Activated CD4-positive, alpha-beta T cell treated with anti-CD3 and anti-CD28 coated beads, Interleukin-2, Interleukin-4, amounts not matched to agents 100 ng/mL and 50 ng/mL, durations not matched to agents 16 hours and 8 hours (primary cell): ENCODE measurements around the gene HDAC1.
"Not testable (repeated sequence)": the region's sequence is repeated elsewhere in the genome, so short reads cannot be mapped to it uniquely, and the experiment has no call there.

Source experiments
- DNase-seq: peaks from one replicate; pipeline ENCODE4 v3.0.0-alpha.2; 2020; ENCODE audit warnings: low spot score

Gene HDAC1

GRCh38 chr1:32349211-32349708 is 57.4 kb downstream of the HDAC1 start:
- no peak for DNase-seq

GRCh38 chr1:32350785-32351398 is 59.0 kb downstream of the HDAC1 start:
- peak; percentile 72 for DNase-seq

- DNase-seq, result peak; percentile 91
These were observed 59.7 kb downstream of the HDAC1 start for GRCh38 chr1:32351399-32352238.

GRCh38 chr1:32352239-32352745 is 60.4 kb downstream of the HDAC1 start:
- DNase-seq, result no peak

- DNase-seq, result no peak
These were observed 61.0 kb downstream of the HDAC1 start for GRCh38 chr1:32352831-32353383.

- no peak for DNase-seq
These were observed 61.5 kb downstream of the HDAC1 start for GRCh38 chr1:32353431-32353830.

GRCh38 chr1:32353886-32354570 is 62.1 kb downstream of the HDAC1 start:
- no peak for DNase-seq

- not testable (repeated sequence) for DNase-seq
These were observed 63.9 kb downstream of the HDAC1 start for GRCh38 chr1:32355778-32356177.

- no peak for DNase-seq
These were observed 64.6 kb downstream of the HDAC1 start for GRCh38 chr1:32356478-32356877.

- DNase-seq, result no peak
These were observed 65.7 kb downstream of the HDAC1 start for GRCh38 chr1:32357614-32358013.

GRCh38 chr1:32358435-32358834 is 66.6 kb downstream of the HDAC1 start:
- DNase-seq, result no peak

- DNase-seq, result no peak
These were observed 69.4 kb downstream of the HDAC1 start for GRCh38 chr1:32361308-32361673.

- DNase-seq, result no peak
These were observed 70.0 kb downstream of the HDAC1 start for GRCh38 chr1:32361674-32362473.

GRCh38 chr1:32362474-32363313 is 70.8 kb downstream of the HDAC1 start, which contains the start of the genes FAM229A and TSSK3:
Gene FAM229A (minus strand): TSS chr1:32362485. CDS start chr1:32362091, 394 bp downstream.
Gene TSSK3 (plus strand): TSS chr1:32362539. CDS start chr1:32362702, 163 bp downstream.
- DNase-seq, result no peak

- DNase-seq, result no peak
These were observed 71.8 kb downstream of the HDAC1 start for GRCh38 chr1:32363713-32364112.

- DNase-seq, result no peak
These were observed 73.0 kb downstream of the HDAC1 start for GRCh38 chr1:32364836-32365235.

- no peak for DNase-seq
These were observed 73.6 kb downstream of the HDAC1 start for GRCh38 chr1:32365445-32365844.

- no peak for DNase-seq
These were observed 76.2 kb downstream of the HDAC1 start for GRCh38 chr1:32367912-32368635.

GRCh38 chr1:32372149-32372756 is 80.4 kb downstream of the HDAC1 start:
- peak; percentile 55 for DNase-seq
